ENCODE results near the gene POLR3B.

The POLR3B gene

GRCh38 chr12:106329231-106329982, 28.1 kb upstream of the POLR3B start:
- TF ChIP-seq EGR1 (IDR thresholded peaks at IDR 0.05): no peak
- TF ChIP-seq MAX (IDR thresholded peaks at IDR 0.05): no peak
- TF ChIP-seq CEBPB (IDR thresholded peaks at IDR 0.05): no peak
- no peak for TF ChIP-seq YY1 (IDR thresholded peaks at IDR 0.05; ENCODE audit: low read depth)

GRCh38 chr12:106331599-106331998, 25.9 kb upstream of the POLR3B start:
- no peak for TF ChIP-seq USF1 (IDR thresholded peaks at IDR 0.05)
- TF ChIP-seq YY1 (IDR thresholded peaks at IDR 0.05; ENCODE audit: low read depth): no peak
- no peak for TF ChIP-seq ZBTB7A (IDR thresholded peaks at IDR 0.05; ENCODE audit: low read depth)
- TF ChIP-seq TCF12 (IDR thresholded peaks at IDR 0.05; ENCODE audit: low read depth): no peak
- TF ChIP-seq EGR1 (IDR thresholded peaks at IDR 0.05): no peak
- no peak for TF ChIP-seq CEBPB (IDR thresholded peaks at IDR 0.05)
- no peak for TF ChIP-seq REST (IDR thresholded peaks at IDR 0.05; ENCODE audit: low read depth)
- no peak for TF ChIP-seq TEAD4 (IDR thresholded peaks at IDR 0.05)
- no peak for TF ChIP-seq TAF1 (IDR thresholded peaks at IDR 0.05; ENCODE audit: low read depth)
- no peak for TF ChIP-seq EP300 (IDR thresholded peaks at IDR 0.05; ENCODE audit: borderline replicate concordance)
- TF ChIP-seq CREB1 (IDR thresholded peaks at IDR 0.05; ENCODE audit: low read depth): no peak
- no peak for TF ChIP-seq RAD21 (IDR thresholded peaks at IDR 0.05; ENCODE audit: low read depth)
- TF ChIP-seq NFIC (IDR thresholded peaks at IDR 0.05): no peak
- TF ChIP-seq MAX (IDR thresholded peaks at IDR 0.05): no peak

- TF ChIP-seq EGR1 (IDR thresholded peaks at IDR 0.05) (no peak), EP300 (IDR thresholded peaks at IDR 0.05; ENCODE audit: borderline replicate concordance) (no peak), USF1 (IDR thresholded peaks at IDR 0.05) (no peak), CEBPB (IDR thresholded peaks at IDR 0.05) (no peak), CREB1 (IDR thresholded peaks at IDR 0.05; ENCODE audit: low read depth) (no peak), TCF12 (IDR thresholded peaks at IDR 0.05; ENCODE audit: low read depth) (no peak), TEAD4 (IDR thresholded peaks at IDR 0.05) (no peak)
These were observed 25.0 kb upstream of the POLR3B start for GRCh38 chr12:106332536-106332935.

GRCh38 chr12:106333010-106333409, 24.5 kb upstream of the POLR3B start:
- TF ChIP-seq CEBPB (IDR thresholded peaks at IDR 0.05): no peak

GRCh38 chr12:106333756-106334155, 23.8 kb upstream of the POLR3B start:
- TF ChIP-seq REST (IDR thresholded peaks at IDR 0.05; ENCODE audit: low read depth) (no peak), TEAD4 (IDR thresholded peaks at IDR 0.05) (no peak), CREB1 (IDR thresholded peaks at IDR 0.05; ENCODE audit: low read depth) (no peak), NFIC (IDR thresholded peaks at IDR 0.05) (no peak), RAD21 (IDR thresholded peaks at IDR 0.05; ENCODE audit: low read depth) (no peak), MAX (IDR thresholded peaks at IDR 0.05) (no peak), TCF12 (IDR thresholded peaks at IDR 0.05; ENCODE audit: low read depth) (no peak), EP300 (IDR thresholded peaks at IDR 0.05; ENCODE audit: borderline replicate concordance) (no peak), EGR1 (IDR thresholded peaks at IDR 0.05) (no peak), TAF1 (IDR thresholded peaks at IDR 0.05; ENCODE audit: low read depth) (no peak), USF1 (IDR thresholded peaks at IDR 0.05) (no peak), FOXM1 (IDR thresholded peaks at IDR 0.05; ENCODE audit: borderline replicate concordance, low read depth) (no peak), CEBPB (IDR thresholded peaks at IDR 0.05) (no peak), YY1 (IDR thresholded peaks at IDR 0.05; ENCODE audit: low read depth) (no peak), ZBTB7A (IDR thresholded peaks at IDR 0.05; ENCODE audit: low read depth) (no peak)
